NCI-H187 (cell line): ENCODE measurements around the gene TMSB10.
"Not testable (repeated sequence)": the region's sequence is repeated elsewhere in the genome, so short reads cannot be mapped to it uniquely, and the experiment has no call there.

Experiments used
- DNase-seq, 2 experiments: peaks; one replicate each; lab custom pipeline; 2025; lab: John Stamatoyannopoulos, UW

The TMSB10 gene

DNA sequence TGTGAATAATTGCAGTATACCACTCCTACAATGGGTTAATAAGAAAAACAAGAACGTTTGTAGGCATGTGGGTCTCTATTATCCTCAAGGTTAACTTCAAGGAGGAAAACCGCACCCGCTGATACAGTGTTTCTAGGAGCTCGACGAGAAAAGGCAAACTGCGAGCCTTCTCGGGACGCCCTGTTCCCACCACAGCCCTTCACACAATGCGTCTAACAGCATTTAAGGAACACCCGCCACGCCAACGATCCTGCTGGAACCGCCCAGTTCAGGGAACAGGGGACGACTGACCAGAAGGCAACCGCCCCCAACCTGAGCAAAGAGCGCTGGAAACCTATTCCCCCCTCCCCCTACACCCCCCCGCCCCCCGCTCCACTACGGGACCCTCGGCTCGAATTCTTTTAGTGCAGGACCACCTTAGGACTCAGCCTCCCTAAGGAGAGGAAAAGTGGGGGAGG is 710 bp upstream of the TMSB10 start:
- DNase-seq: no peak

DNA sequence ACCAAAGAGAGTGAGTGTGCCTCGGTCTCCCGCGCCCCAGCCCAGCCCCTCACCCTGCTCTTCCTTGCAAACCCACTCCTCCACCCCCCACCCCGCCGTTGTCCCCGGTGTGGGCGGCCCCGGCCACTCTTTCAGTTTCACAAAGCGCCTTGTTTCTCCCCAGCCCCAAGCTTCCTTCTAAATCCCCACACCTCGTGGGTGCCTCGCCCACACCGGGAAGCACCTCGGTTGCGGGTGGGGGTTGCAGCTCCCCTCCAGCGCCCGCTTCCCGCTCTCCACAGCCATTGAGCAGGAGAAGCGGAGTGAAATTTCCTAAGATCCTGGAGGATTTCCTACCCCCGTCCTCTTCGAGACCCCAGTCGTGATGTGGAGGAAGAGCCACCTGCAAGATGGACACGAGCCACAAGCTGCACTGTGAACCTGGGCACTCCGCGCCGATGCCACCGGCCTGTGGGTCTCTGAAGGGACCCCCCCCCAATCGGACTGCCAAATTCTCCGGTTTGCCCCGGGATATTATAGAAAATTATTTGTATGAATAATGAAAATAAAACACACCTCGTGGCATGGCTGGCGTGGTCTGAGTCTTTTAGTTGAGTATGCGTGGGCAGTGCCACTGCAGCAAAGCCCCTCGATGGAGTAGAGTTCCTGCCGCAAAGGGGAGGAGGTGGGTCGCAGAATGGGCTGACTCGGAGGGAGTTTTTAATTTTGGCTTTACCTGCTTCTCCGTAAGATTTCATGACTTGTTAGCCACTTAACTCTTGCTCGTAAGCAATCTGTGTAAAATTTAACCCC is 848 bp downstream of the TMSB10 start:
- no peak for DNase-seq

DNA sequence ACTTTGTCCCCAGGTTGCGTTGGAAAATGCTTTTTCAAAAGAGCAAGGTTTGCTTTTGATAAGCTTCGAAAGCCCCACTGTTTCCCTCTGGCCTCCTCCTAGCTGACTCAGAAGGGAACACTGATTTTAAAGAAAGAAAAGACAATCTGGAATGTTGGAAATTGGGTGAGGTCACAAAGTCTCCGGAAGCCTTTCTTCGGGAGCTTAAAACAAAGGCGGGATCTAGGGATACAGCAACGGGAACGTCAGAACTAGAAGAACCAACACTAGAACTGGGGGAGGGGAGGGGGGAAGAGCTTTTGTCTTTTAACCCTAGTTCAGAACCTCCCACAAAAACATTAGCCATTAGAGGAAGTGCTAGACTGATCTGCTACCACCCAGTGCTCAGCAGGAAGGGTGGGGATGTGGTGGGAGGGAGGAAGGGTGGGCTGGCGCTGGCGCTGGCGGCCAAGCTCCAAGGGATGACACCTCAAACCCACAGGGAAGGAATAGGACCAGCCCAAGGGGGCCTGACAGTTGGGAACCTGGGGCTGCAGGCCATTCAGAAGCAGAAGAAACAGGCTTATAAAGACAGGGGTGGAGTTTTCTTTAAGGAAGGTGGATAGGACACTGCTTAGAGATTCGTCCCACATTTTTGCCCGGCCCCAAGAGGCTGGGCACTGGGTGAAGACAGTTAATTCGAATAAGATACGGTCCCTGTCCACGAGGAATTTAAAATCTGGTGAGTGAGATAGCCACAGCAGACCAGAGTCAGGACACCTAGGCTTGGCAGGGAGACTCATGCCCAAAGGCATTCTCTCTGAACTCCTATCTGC is 1.7 kb downstream of the TMSB10 start:
- no peak for DNase-seq

DNA sequence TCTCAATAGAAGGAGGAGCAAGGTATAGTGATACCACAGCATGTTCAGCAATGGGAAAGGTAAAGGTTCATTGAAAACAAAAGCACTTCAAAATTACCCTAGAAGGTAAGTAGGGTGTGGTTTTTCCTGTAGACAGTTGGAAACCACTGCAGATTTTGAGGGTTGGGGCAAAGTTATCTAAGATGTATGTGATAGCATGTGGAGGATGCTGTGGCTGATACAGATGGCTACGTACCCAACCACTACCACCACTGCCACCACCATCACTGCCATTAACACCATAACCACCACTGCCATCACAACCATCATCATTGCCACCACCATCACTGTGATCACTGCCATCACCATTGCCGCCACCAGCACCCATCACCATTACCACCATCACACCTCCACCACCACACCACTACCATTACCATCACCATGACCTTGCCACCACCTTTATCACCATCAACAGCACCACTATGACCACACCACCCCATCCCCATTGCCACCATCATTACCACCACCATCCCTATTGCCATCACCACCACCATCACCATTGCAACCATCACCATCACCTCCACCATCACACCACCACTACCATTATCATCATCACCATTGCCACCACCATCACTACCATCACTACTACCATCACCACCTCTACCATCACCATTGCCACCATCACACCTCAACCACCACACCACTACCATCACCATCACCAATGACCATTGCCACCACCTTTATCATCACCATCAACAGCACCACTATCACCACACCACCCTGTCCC is 3.7 kb downstream of the TMSB10 start:
- no peak for DNase-seq

DNA sequence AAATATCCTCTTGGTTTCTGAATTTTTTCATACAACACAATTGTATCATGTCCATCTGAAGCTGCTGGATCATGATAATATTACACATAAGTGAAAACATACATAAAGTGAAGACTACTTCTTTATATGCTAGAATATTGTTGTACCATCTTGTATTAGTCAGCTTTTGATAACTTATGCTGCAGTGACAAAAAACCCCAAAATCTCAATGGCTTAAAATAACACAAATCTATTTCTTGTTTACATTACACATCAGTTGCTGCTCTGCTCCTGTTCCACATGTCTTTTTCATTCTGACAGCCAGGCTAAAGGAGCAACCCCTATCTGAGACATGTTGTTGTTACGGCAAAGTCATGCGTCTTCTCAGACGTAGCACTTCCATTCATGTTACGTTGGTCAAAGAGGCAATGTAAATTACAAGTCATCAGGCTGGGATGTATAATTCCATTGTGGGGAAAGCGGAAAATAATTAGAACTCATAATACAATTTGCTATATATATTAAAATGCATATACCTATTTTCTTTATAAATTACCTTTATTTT is 5.8 kb downstream of the TMSB10 start:
- no peak for DNase-seq

DNA sequence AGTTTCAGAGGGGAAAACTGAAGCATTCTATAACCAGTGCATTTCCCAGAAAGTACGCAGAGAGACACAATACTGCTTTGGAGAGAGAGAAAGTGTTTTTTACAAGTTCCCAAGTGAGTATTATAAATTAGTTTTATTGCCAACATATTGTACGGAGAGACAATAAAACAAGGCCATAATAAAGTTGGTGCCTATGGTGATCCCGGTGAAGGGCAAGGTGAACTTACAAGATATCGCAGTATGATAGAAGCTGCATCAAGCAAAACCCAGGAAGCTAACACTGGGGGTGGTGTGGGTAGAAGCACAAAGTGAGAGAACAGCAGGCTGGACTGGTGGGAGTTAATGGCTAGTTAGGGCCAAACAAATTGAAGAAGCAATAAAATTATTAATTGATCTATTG is 7.5 kb downstream of the TMSB10 start:
- no peak for DNase-seq

DNA sequence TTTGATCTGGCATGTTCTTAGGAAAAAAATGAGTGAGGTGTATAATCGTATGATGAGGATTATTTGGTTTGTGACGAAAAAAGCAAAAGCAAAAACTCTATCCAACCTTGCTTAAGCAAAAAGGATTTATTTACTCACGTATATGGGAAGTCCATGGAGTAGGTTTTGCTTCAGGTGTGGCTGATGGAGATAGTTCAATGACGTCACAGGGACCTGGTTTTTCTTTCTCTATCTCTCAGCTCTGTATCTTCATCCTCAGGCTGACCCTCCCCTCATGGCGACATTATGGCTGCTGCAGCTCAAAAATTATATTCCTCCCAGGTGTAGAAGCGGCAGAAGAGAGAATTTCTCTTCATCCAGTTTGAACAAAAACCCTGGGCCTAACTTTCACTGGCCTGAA is 8.9 kb downstream of the TMSB10 start:
- no peak for DNase-seq

DNA sequence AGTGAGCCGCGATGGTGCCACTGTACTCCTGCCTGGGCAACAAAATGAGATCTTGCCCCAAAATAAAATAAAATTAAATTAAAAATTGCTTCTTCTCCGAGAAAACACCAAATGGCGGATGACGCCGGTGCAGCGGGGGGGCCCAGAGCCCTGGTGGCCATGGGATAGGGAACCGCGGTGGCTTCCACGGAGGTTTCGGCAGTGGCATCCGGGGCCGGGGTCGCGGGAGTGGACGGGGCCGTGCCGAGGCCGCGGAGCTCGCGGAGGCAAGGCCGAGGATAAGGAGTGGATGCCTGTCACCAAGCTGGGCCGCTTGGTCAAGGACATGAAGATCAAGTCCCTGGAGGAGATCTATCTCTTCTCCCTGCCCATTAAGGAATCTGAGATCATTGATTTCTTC is 10.2 kb downstream of the TMSB10 start:
- DNase-seq: not testable (repeated sequence)

DNA sequence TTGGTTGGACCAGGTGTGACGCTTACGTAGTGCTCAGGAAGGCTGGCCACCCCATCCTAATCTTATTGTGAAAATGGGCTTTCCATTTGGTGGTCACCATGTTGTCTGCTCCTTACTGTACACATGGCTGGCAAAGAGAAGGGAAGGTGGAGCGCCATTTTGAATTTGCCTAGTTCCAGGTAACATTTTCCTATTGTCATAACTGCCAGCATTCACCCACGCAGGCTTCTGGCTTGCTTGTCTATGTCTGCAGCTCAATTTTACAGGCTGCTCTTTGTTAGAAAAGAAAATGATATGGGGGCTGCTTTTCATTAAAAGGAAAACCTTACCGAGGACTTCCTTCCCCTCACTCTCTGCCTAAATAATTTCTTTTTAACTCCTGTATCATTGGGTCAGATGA is 12.4 kb downstream of the TMSB10 start:
- not testable (repeated sequence) for DNase-seq

DNA sequence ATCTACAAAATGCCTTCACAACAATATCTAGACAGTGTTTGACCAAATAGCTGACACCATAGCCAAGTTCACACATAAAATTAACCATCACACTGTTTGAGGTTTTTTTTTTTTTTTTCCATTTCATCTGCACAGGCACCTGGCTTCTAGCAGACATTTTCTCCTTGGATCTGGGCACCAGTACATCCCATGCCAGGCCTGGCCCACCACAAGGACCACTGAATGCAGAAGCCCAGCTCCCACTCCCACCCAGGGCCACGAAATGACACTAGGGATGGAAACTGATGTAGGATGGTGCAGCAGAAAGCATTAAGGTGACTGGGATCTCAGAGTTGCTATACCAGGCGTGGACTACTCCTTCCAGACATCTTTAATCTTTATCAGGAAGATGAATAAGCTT is 13.0 kb downstream of the TMSB10 start:
- no peak for DNase-seq

DNA sequence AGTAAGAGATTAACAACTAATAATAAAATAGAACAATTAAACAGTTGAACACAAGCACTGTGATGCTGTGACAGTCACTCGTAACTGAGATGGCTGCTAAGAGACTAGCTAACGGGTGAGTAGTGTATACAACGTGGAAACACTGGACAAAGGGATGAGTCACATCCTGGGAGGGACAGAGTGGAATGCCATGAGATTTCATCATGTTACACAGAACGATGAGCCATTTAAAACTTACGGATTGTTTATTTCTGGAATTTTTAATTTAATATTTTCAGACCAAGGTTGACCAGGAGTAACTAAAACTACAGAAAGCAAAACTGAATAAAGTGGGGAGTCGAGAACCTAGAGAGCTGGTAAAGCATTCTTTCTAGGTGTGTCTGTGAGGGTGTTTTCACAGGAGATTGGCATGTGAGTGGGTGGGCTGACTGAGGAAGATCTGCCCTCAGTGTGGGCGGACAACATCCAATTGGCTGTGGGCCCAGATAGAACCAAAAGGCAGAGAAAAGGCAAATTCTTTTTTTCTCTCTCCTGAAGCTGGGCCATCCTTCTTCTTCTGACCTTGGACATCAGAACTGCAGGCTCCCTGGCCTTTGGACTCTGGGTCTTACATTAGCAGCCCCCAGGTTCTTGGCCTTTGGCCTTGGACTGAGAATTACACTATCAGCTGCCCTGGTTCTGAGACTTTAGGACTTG is 14.6 kb downstream of the TMSB10 start:
- DNase-seq: no peak

DNA sequence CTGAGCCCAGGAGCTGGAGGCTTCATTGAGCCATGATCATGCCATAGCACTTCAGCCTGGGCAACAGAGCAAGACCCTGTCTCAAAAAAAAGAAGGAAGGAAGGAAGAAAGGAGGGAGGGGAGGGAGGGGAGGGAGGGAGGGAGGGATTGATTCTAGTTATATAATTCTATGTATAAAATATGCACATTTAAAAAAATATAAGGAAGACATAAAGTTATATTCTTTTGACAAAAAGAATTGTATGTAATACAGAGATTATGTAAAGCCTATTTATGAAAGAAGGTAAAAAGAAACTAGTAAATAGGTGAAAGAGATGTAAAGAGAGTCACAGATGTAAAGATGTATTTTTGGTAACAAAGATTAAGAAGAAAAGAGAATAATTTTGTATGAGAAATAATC is 17.6 kb downstream of the TMSB10 start:
- DNase-seq: no peak

DNA sequence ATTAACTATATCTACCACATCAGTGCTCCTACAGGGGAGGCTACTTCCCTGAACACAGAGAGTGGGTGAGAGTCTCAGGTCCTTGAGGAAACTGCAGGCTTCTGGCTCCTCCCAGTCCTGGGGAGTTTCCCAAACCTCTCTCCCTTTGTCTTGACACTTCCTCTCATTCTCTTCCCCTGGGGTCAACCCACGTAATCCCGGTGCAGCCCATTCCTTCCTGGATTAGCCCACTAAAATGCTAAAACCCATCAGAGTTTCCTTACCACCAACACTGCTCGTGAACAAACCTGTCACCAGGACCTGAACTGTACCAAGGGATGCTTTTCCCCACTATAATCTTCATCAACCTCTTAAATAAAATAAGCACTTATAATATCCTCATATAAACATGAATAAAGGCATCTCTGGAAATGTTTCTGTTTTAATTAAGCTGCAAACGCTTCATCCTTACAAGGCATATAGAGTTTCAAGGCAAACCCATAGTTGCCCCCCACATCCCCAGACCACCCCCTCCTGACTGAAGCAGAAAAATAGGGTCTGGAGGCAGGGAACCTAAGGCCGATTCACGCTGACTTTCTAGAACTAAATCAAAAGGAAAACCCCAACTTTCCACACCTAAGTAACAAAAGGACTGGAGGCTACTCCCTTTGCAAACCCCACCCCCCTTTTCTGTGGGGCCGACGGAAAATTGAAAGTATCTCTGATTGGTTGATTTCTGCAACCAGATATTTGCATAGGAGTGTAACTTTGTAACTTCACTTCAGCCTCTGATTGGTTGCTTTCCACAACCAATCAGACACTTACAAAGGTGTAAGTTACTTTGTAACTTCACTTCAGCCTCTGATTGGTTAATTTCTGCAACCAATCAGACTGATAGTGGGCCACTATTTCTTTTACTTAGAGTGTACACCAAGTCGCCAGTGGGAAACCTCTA is 19.0 kb downstream of the TMSB10 start:
- DNase-seq: no peak

DNA sequence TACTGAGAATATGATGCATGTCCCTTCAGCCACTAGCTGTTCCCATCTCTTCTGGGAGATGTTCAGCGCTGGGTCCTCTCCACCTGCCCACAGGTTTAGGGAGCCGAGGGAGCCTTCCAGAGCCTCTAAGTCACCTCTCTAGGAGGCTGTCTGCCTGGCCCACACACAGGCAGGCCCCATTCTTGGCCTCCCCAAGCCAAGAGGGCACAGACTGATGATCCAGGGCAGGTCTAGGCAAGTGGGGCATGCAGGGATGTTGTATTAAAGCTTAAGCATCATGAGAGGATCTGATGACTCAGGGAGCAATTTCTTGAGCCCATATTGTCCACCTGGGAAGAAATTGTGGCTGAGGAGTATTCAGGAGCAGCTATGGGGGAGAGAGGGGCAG is 19.9 kb downstream of the TMSB10 start:
- DNase-seq: no peak

DNA sequence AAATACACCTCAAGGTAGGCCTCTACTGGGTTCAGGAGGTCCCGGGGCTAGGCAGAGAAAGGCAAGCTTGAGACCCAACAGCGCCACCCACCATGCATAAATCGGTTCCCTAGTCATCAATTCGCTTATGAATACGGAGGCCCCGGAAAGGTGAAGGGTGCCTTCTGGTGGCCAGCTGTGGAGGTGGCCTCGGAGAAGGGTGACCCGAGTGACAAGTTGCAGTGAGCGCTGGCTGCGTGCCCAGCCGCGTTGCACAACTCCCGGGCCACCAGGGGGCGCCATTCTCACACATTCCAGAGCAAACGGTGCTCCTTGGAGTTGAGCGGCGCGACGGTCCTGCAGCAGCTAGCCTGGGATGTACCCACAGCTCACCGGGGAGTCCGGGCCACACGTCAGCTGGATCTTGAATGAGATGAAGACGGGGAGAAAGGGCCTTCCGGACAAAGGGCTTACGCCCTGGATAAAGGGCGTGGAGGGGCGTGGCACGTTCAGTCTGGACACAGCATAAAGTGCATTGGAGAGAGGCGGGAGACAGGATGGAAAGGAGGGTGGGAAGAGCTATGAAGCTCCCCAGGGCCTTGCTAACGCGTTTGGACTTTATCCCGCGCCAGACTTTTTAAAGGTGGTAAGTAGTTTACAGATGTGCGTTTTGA is 20.4 kb downstream of the TMSB10 start:
- peak; percentile 56 to 68 for DNase-seq

DNA sequence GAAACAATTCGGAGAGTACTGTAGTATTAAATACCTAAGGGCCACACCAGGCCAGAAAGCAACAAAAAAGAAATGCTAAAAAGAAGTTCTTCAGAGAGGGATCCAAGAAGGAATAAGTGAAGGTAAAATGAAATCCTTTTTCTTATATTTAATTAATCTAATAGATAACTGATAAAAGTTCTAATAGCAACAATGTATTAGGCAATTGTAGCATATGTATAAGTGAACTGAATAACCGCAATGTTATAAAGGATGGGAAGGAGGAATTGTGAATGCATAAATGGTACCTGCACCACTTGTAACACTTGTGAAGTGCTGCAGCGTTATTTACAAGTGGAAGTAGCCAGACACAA is 21.8 kb downstream of the TMSB10 start:
- DNase-seq: no peak

DNA sequence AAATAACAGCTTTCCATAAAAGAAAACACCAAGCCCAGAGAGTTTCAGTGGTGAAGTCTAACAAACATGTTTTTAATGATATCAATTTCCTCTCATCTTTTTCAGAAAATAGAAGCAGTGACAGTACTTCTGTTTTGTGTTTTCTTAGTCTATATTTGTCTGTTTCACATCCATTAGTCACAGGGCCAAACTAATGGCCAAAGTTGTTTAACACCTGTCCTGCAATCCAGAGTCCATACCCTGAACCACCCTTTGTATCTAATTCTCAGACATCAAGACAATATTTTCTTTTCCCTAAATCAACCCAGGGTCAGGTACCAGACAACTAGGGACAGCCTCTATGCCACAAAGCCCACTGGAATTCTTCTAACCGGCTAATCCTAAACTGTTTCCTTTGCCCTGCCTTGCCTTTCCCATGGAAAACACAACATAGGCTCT is 25.9 kb downstream of the TMSB10 start:
- no peak for DNase-seq

DNA sequence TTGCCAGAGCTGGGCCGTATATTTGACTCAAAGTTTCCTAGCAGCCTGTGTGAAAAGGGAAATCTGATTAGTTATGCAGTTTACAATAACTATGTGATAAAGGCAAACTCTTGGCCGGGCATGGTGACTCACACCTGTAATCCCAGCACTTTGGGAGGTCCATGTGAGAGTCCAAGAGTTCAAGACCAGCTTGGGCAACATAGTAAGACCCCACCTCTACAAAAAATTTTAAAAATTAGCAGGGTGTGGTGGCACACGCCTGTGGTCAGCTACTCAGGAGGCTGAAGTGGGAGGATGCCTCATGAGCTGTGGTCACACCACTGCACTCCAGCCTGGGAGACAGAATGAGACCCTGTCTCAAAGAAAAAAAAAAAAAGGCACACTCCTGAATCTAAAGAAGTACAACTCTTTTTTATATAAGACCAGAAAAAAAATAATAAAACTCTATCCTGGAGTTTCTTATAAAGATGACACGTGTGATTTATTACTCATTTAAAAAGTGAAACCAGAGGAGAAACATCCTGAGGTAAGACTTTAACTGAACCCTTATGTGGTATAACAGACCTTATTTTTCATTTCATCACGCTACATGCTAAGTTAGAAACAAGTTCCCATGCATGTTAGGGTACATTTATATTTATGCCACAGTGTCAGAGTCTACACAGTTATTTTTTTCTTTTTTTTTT is 32.9 kb downstream of the TMSB10 start:
- no peak for DNase-seq

DNA sequence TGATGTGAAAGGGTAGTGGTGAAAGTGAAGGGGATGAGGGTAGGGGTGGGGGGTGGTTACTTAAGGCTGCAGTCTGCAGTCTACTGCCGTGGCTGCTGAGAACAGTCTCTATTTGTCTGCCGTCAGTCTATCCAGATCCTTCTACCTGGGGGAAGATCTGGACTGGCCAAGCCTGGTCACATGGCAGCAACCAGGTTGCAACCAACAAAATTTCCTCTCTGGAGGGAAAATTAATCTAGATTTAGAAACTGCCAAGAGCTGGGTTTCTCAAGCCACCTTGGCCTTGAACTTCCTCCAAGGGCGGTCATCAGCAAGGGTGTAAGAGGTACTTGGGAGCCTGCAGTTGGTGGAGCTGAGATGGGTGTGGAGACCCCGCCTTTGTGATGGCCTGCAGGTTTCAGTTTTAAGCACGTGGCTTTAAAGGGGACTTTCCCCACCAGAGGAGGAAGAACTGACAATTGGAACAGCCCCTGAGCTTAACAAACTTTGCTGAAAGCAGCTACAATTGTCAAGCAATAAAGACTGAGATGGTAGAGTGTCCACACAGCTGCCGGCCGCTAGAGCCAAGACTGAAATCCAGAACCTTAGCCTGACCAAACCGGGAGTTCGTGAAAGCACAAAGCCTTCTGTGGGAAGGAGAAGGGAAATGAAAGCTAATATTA is 34.1 kb downstream of the TMSB10 start:
- no peak for DNase-seq
